ENCODE data around the gene TEAD4.
A peak's percentile ranks its signal among the peaks of the same experiment; 100 is the strongest.

TEAD4 gene

GRCh38 chr12:3083241-3083920, 124.2 kb downstream of the TEAD4 start:
- DNase-seq (ENCODE audit: low spot score) = no peak

DNA sequence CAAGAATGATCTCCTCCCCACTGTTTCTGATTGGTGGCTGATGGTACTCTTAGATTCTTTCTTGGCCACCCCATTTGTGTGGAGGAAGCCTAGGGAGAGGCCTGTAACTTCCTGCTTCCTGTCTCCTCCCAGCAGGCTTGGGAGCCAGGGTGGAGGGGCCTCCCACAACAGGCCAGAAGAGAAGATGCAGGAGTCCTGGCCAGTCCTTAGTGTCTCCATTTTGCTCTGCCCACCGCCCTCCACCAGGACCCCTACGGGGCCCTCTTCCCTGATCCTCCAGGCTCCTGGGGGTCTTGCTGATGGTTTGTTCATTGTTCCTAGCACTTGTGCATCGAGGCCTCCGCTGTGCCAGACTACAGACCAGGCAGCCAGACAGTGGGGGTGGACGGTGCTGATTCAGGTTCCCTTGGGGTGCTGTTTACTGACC, 124.7 kb downstream of the TEAD4 start:
- DNase-seq (ENCODE audit: low spot score) = no peak

GRCh38 chr12:3084742-3085141, 125.5 kb downstream of the TEAD4 start:
- DNase-seq (ENCODE audit: low spot score) = no peak

DNA sequence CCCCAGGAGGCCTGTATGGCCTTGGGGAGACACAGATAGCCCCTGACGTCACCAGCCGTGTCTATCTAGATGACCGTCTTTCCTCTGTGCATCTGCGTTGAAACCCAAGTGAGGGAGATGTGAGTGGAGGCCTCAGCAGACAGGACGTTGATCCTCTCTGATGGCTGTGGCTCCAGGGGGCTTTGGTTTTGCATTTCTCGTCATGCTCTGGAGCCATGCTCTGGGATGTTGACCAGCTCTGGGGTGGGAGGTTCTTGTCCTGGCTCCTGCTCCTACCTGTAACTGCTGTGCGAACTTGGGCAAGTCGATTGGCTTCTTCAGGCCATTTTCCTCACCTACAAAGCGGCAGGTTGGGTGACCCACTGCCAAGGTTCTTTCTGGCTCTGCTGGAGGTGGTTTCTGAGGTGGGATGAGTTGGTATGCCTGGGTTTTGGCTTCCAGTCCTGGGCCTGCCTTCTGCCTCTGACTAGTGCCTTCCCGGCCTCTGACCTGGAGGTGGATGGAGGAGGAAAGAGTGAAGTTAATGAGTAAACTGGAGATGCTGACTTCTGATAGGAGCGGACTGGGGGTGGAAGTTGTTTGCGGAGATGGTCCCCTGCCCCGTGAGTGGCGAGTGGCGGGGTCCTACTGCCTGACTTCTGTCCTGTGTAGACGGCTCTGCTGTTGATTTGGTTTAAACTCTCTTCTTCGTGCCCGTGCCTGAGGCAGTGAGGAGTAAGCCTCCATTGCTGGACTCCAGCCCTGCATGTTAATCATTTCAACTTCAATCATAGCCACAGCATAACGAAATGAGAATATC, 126.3 kb downstream of the TEAD4 start:
- DNase-seq (ENCODE audit: low spot score) = no peak

GRCh38 chr12:3086211-3086610, 127.0 kb downstream of the TEAD4 start:
- DNase-seq (ENCODE audit: low spot score) = no peak

DNA sequence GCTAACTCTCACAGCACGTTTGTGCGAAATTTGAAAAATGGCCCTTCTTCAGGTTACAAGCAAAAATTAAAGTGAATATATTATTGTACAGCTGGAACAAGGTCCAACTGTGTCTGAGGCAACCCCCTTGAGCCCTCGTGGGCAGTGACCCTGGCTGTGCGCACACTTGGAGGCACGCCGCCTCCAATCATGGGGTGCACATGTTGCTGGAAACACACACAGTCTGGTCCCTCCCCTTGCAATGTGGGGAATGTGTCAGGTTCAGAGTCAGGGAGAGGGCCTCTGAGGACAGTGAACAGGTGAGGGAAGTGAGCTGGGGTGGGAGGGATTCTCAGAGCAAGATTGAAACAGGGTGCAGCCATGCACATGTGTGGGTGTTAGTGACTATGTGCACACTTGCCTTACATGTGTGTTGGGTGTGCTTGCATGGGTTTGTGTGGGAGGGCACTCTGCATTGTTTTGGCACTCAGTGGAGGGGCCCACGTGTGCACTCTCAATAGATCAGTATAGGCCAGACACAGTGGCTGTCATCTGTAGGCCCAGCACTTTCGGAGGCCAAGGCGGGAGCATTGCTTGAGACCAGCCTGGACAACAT, 127.6 kb downstream of the TEAD4 start:
- no peak for DNase-seq (ENCODE audit: low spot score)

GRCh38 chr12:3087758-3088650, 128.8 kb downstream of the TEAD4 start:
- peak; percentile 32 for DNase-seq (ENCODE audit: low spot score)

GRCh38 chr12:3089588-3089987, 130.4 kb downstream of the TEAD4 start:
- no peak for DNase-seq (ENCODE audit: low spot score)

Measured in AG20443 (cell line).